Neural cell (in vitro differentiated cells): Measurements from ENCODE around the gene DAAM2. TPM values are rescaled to one million over a fixed set of nuclear protein-coding genes. Genes with fewer than 3 reads are reported as not detected.

Experiments used
- H2AFZ ChIP-seq: fragments of 200-600, 300-800 bp; sonication (generic), shearing (Covaris generic); 2 replicates; pipeline ENCODE4 v1.6.0; 2014; ENCODE audit warnings: low read depth, mild to moderate bottlenecking, antibody characterized with exemption, low read length, moderate library complexity
- H3F3A ChIP-seq: fragments of 200-600 bp; shearing (Covaris generic); 2 replicates; pipeline ENCODE4 v1.6.1; 2016; ENCODE audit warnings: mild to moderate bottlenecking, moderate library complexity, mixed read lengths, antibody characterized with exemption, low read length; ENCODE audit not compliant: insufficient read depth, poor library complexity, severe bottlenecking
- H3K27ac ChIP-seq: fragments of 200-600, 300-800 bp; sonication (generic), shearing (Covaris generic); 2 replicates; pipeline ENCODE4 v1.5.1; 2014; ENCODE audit warnings: mild to moderate bottlenecking, low read length, moderate library complexity
- H3K27me3 ChIP-seq: fragments of 300-800, 200-600 bp; sonication (generic), shearing (Covaris generic); 2 replicates; pipeline ENCODE4 v1.6.0; 2014; ENCODE audit warnings: mild to moderate bottlenecking, low read depth, low read length, moderate library complexity; ENCODE audit not compliant: insufficient read depth
- H3K36me3 ChIP-seq: fragments of 300-800, 200-600 bp; sonication (generic), shearing (Covaris generic); 2 replicates; pipeline ENCODE4 v1.5.1; 2014; ENCODE audit warnings: mild to moderate bottlenecking, antibody characterized with exemption, low read length, moderate library complexity; ENCODE audit not compliant: insufficient read depth
- H3K4me2 ChIP-seq: fragments of 300-800, 200-600 bp; sonication (generic), shearing (Covaris generic); 2 replicates; pipeline ENCODE4 v1.6.0; 2014; ENCODE audit warnings: mild to moderate bottlenecking, low read length
- H3K4me3 ChIP-seq: fragments of 300-800, 200-600 bp; sonication (generic), shearing (Covaris generic); 2 replicates; pipeline ENCODE4 v1.5.1; 2014; ENCODE audit warnings: mild to moderate bottlenecking, low read length, moderate library complexity
- H3K79me2 ChIP-seq: fragments of 200-600 bp; shearing (Covaris generic); replicated peaks from 2 replicates; pipeline ENCODE4 v1.6.0; 2014; ENCODE audit warnings: mild to moderate bottlenecking, low read length, moderate library complexity; ENCODE audit not compliant: insufficient read depth
- H3K9ac ChIP-seq: fragments of 300-800, 200-600 bp; sonication (generic), shearing (Covaris generic); 2 replicates; pipeline ENCODE4 v1.6.1; 2016; ENCODE audit warnings: mild to moderate bottlenecking, low read length, mixed read lengths
- H3K9me2 ChIP-seq: fragments of 200-600 bp; shearing (Covaris generic); 2 replicates; pipeline ENCODE4 v1.6.1; 2016; ENCODE audit warnings: mild to moderate bottlenecking, low read length, mixed read lengths; ENCODE audit not compliant: insufficient read depth
- H3K9me3 ChIP-seq: fragments of 200-600, 300-800 bp; sonication (generic), shearing (Covaris generic); 2 replicates; pipeline ENCODE4 v1.6.1; 2016; ENCODE audit warnings: mild to moderate bottlenecking, mixed run types, low read length, moderate library complexity, mixed read lengths
- H4K20me1 ChIP-seq: fragments of 200-600 bp; shearing (Covaris generic); 2 replicates; pipeline ENCODE4 v1.6.1; 2016; ENCODE audit warnings: mild to moderate bottlenecking, mixed run types; ENCODE audit not compliant: insufficient read depth
- EZH2 ChIP-seq: fragments of 200-600, 300-800 bp; shearing (Covaris generic), sonication (generic); IDR thresholded peaks from 2 replicates; pipeline ENCODE4 v1.6.1; 2014; ENCODE audit warnings: antibody characterized with exemption, low read length, borderline replicate concordance, mild to moderate bottlenecking; ENCODE audit not compliant: insufficient read depth, poor library complexity, severe bottlenecking
- MXI1 ChIP-seq: fragments of 450-650 bp; conservative IDR thresholded peaks from 2 replicates; pipeline ENCODE4 v1.6.1; 2014; ENCODE audit warnings: antibody characterized with exemption, mild to moderate bottlenecking; ENCODE audit not compliant: poor library complexity, severe bottlenecking
- RAD21 ChIP-seq: fragments of 450-650 bp; conservative IDR thresholded peaks from 2 replicates; pipeline ENCODE4 v1.6.1; 2014; ENCODE audit warnings: antibody characterized with exemption, mild to moderate bottlenecking, moderate library complexity
- SMC3 ChIP-seq: fragments of 450-650 bp; conservative IDR thresholded peaks from 2 replicates; pipeline ENCODE4 v1.6.1; 2014; ENCODE audit warnings: antibody characterized with exemption, mild to moderate bottlenecking, moderate library complexity; ENCODE audit not compliant: poor library complexity
- polyA minus RNA-seq: library from RNA; depleted of rRNA, polyadenylated mRNA; stranded (reverse); fragments of >200 nt; gene quantifications from 2 replicates; pipeline ENCODE4 v1.2.3, GENCODE V29; 2014
- polyA plus RNA-seq: library from polyadenylated mRNA; depleted of rRNA; stranded (reverse); fragments of >200 nt; gene quantifications from 2 replicates; pipeline ENCODE4 v1.2.3, GENCODE V29; 2014
- TF ChIP-seq, protein P1 (sequence below): IDR thresholded peaks from 2 replicates; pipeline ENCODE4 v1.6.1; 2012; ENCODE audit warnings: borderline replicate concordance
- TF ChIP-seq, protein P2 (sequence below): fragments of 450-650 bp; IDR thresholded peaks from 2 replicates; pipeline ENCODE4 v1.5.1; 2014; ENCODE audit warnings: antibody characterized with exemption, mild to moderate bottlenecking, moderate library complexity; ENCODE audit not compliant: poor library complexity, severe bottlenecking

DAAM2 gene
- 0.62 and 1.2 TPM in 2 replicates for polyA plus RNA-seq
- polyA minus RNA-seq = 1.2 and 1.4 TPM in 2 replicates

DNA sequence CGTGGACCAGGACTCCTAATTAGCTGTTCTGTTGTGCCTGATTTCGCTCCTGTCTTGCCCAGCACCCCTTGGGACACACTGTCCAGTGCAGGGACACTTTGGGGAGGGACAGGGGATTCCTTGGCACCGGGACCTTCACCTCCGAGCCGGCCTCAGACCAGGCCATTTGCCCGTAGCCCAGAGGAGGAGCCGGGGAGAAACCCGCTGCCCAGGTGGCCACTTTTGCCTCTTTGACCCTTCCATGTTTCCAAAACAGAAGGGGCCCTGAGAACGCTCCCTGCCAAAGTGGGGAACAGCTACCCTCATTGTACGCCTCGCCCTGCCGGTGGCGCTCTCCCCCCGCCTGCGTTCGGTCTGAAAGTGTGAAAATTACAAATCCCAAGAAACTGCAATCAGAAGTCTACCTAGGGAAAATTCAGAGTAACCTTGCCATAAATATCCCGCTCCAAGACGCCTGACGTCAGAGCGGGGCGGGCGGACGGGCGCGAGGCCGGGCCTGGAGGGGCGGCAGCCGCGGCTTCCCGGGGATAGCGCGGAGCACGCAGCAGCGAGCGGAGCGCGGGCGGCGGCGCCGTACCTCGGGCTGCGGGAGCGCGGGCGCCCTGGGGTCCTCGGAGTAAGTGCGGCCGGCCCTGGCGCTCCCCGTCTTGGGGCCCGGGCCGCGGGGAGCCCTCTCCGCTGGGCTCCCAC is at the start of gene DAAM2:
Gene DAAM2, plus strand, starts transcription at position 527 of the 690 bp plus-strand sequence. CDS start 63,927 bp downstream, outside the sequence.
- H3K9ac ChIP-seq = peak within 1 kb of the TSS; percentile 39
- H2AFZ ChIP-seq = no peak within 1 kb of the TSS
- H3K9me2 ChIP-seq = no peaks in the 10 kb centered on the region
- peak within 1 kb of the TSS; percentile 65 for H3K4me3 ChIP-seq
- no peaks in the 10 kb centered on the region for H3F3A ChIP-seq
- TF ChIP-seq, protein P1, sequence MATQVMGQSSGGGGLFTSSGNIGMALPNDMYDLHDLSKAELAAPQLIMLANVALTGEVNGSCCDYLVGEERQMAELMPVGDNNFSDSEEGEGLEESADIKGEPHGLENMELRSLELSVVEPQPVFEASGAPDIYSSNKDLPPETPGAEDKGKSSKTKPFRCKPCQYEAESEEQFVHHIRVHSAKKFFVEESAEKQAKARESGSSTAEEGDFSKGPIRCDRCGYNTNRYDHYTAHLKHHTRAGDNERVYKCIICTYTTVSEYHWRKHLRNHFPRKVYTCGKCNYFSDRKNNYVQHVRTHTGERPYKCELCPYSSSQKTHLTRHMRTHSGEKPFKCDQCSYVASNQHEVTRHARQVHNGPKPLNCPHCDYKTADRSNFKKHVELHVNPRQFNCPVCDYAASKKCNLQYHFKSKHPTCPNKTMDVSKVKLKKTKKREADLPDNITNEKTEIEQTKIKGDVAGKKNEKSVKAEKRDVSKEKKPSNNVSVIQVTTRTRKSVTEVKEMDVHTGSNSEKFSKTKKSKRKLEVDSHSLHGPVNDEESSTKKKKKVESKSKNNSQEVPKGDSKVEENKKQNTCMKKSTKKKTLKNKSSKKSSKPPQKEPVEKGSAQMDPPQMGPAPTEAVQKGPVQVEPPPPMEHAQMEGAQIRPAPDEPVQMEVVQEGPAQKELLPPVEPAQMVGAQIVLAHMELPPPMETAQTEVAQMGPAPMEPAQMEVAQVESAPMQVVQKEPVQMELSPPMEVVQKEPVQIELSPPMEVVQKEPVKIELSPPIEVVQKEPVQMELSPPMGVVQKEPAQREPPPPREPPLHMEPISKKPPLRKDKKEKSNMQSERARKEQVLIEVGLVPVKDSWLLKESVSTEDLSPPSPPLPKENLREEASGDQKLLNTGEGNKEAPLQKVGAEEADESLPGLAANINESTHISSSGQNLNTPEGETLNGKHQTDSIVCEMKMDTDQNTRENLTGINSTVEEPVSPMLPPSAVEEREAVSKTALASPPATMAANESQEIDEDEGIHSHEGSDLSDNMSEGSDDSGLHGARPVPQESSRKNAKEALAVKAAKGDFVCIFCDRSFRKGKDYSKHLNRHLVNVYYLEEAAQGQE = no peak
- TF ChIP-seq SMC3 = peak; percentile 35
- peak; percentile 28 for TF ChIP-seq MXI1
- TF ChIP-seq, protein P2, sequence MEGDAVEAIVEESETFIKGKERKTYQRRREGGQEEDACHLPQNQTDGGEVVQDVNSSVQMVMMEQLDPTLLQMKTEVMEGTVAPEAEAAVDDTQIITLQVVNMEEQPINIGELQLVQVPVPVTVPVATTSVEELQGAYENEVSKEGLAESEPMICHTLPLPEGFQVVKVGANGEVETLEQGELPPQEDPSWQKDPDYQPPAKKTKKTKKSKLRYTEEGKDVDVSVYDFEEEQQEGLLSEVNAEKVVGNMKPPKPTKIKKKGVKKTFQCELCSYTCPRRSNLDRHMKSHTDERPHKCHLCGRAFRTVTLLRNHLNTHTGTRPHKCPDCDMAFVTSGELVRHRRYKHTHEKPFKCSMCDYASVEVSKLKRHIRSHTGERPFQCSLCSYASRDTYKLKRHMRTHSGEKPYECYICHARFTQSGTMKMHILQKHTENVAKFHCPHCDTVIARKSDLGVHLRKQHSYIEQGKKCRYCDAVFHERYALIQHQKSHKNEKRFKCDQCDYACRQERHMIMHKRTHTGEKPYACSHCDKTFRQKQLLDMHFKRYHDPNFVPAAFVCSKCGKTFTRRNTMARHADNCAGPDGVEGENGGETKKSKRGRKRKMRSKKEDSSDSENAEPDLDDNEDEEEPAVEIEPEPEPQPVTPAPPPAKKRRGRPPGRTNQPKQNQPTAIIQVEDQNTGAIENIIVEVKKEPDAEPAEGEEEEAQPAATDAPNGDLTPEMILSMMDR = peak; percentile 46
- peak; percentile 39 for TF ChIP-seq RAD21
- H4K20me1 ChIP-seq = no peaks in the 10 kb centered on the region
- H3K27me3 ChIP-seq = peaks cover 24% of the 10 kb centered on the region
- H3K79me2 ChIP-seq = no peaks in the 10 kb centered on the region
- no peaks in the 10 kb centered on the region for H3K9me3 ChIP-seq
- H3K4me2 ChIP-seq = peak within 1 kb of the TSS; percentile 6
- no peaks in the 10 kb centered on the region for H3K36me3 ChIP-seq
- H3K27ac ChIP-seq = no peak within 1 kb of the TSS

DNA sequence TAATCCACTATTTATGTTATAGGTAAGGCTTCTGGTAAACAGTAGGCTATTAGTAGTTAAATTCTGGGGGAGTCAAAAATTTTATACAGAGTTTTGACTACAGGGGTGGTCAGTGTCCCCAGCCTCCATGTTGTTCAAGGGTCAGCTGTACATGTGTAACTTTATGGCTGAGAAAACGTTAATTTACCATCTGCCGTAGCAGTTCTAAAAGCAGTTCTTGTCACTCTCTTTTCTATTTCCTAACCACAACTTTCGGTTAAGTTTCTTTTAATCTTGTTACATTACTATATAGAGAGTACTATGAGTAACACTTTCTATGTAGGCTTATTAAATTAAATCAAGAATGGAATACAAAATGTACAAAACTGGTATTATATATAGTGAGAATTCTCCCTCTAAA is 45.4 kb upstream of the DAAM2 start:
- Histone ChIP-seq H3K9me3 (no peaks in the 10 kb centered on the region), H3K9me2 (no peaks in the 10 kb centered on the region), H3F3A (no peaks in the 10 kb centered on the region), H3K79me2 (no peaks in the 10 kb centered on the region), H3K36me3 (no peaks in the 10 kb centered on the region), H3K27ac (no peak overlapping the region), H4K20me1 (no peaks in the 10 kb centered on the region), H3K27me3 (no peaks in the 10 kb centered on the region), H2AFZ (no peak overlapping the region), H3K4me2 (no peak overlapping the region), H3K4me3 (no peak overlapping the region), H3K9ac (no peak overlapping the region)
- TF ChIP-seq EZH2 = no peak
